Lung microvascular endothelial cell (primary cell): Measurements from ENCODE around the gene SIL1. TPM values are rescaled to one million over a fixed set of nuclear protein-coding genes. Genes with fewer than 3 reads are reported as not detected.
"Not testable (repeated sequence)": the region's sequence is repeated elsewhere in the genome, so short reads cannot be mapped to it uniquely, and the experiment has no call there.

ENCODE experiments used
- DNase-seq, 2 donors: peaks; one replicate each; pipeline versions ENCODE4 v3.0.0 to v3.0.0-alpha.2; 2010; ENCODE audit warnings: low read depth in 2 of 2
- total RNA-seq: library from RNA; depleted of rRNA; stranded (reverse); fragments of >200 nt; gene quantifications from 2 replicates; pipeline ENCODE4 v1.2.1, GENCODE V29; 2014

The SIL1 gene
- total RNA-seq, 1 donor from 2014 or later: 55.4 TPM

DNA sequence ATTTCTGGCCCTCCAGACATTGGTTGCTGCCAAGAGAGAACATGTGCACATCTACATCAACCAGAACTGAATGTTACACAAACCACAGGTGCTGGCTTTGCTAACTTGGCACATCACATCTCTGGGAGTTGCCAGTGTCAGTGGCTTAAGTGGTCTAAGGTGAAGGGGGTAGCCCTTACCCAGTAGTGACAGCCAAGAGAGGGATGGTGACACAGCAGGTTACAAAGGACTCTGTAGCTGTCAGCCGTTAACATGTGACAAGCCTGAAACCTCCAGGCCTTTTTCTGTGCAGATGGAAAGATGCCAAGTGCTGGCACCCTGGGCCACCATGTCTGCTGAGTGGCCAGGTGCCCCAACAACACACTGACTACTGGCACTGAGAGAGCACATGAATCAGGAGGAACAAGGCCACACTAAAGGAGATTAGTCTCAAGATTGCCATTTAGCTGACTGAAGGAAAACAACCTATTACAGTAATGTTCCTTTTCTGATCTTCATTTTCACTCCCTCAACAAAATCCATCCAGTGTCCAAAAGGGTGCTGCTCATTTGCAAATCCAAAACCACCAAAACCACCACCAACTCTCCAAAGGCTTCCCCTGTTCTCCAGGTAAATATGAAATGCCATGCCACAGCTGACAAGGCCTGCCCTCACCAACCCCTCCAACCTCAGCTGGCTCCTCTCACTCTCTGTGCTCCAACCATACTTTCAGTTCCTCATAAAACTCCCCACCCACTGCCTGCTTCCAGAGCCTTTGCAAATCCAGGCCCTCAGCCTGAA is 20.2 kb downstream of the SIL1 start:
- DNase-seq: peak in 1 of 2 donors; percentile 10

DNA sequence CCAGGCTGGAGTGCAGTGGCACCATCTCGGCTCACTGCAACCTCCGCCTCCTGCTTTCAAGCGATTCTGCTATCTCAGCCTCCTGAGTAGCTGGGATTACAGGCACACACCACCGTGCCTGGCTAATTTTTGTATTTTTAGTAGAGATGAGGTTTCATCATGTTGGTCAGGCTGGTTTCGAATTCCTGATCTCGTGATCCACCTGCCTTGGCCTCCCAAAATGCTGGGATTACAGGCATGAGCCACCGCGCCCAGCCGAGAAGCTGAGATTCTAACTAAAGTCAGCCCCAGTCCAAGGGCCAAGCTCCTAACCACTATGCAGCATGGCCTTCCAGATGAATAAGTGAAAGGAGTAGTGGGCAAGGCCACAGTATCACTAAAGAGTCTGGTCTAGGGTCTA is 20.9 kb downstream of the SIL1 start:
- not testable (repeated sequence) for DNase-seq

DNA sequence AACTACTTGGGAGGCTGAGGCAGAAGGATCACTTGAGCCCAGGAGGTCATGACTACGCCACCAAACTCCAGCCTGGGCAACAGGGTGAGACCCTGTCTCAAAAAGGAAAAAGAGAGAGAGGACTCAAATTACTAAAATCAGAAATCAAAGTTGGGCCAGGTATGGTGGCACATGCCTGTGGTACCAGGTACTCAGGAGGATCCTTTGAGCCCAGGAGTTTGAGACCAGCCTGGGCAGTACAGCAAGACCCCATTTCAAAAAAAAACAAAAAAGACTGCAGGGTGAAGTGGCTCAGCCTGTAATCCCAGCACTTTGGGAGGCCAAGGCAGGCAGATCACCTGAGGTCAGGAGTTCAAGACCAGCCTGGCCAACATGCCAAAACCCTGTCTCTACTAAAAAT is 23.8 kb downstream of the SIL1 start:
- not testable (repeated sequence) for DNase-seq

DNA sequence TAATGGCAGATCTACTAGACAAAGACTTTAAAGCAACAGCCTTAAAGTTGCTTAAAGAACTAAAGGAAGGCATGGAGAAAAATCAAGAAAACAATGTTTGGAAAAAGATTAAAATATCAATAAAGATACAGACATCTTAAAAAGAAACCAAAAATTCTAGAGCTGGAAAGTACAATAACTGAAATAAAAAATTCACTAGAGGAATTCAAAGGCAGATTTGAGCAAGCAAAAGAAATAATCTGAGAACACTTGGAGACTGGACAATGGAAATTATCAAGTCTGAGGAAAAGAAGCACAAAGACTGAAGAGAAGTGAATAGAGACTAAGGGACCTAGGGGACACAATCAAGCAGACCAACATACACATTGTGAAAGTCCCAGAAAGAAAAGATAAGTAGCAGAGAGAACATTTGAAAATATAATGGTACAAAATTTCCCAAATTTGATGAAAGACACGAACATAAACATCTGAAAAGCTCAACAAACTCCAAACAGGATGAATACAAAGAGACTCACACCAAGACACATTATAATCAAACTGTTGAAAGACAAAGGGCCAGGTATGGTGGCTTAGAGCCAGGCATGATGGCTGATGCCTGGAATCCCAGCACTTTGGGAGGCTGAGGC is 26.3 kb downstream of the SIL1 start:
- DNase-seq: no peak

DNA sequence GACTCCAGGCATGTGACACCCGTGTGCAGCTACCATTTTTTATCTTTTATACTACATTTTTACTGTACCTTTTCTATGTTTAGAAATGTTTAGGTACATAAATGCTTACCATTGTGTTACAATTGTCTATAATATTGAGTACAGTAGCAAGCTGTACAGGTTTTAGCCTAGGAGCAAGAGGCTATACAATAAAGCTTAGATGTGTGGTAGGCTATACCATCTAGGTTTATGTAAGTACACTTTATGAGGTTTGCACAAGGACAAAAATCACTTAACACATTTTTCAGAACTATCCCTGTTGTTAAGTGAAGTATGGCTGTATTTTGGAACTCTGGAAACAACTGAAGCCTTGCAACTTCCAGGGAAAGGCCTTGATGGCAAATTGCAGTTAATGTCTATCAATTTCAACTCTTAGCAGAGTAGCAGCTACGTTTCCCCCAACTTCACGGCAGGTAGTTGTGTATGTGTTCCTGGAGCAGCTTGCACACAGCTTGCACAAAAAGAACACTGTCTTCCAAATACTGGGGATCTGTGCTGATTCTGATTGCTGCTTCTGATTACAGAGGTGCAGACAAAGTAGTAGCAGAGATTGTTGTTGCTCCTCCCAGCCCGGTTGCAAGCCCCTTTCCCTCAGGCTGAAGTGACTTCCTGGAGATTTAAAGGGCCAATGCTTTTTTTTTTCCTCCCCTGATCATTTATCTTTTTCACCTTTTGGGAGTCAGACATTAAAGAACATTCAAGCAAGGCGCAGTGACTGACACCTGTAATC is 30.0 kb downstream of the SIL1 start:
- no peak for DNase-seq

DNA sequence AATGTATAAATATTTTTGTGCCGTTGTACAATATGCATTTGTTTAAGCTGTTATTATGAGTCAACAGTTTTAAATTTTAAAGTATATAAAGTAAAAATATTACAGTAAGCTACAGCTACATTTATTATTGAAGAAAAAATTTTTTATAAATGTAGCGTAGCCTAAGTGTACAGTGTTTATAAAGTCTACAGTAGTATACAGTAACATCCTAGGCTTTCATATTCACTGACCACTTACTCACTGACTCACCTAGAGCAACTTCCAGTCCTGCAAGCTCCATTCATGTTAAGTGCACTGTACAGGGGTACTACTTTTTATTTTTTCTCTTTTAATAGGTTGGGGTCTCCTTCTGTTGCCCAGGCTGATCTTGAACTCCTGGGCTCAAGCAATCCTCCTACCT is 30.6 kb downstream of the SIL1 start:
- no peak for DNase-seq

DNA sequence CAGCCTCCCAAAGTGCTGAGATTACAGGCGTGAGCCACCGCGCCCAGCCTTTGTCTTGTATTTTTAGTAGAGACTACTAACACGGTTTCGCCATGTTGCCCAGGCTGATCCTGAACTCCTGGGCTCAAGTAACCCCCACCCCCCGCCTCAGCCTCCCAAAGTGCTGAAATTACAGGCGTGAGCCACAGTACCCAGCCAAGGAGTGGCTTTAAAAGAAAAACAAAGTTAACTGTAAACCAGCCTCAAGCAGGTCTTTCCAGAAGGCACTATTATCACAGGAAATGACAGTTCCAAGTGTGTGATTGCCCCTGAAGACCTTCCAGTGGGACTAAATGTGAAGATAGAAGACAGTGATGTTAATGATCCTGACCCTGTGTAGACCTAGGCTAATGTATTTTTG is 31.1 kb downstream of the SIL1 start:
- DNase-seq: no peak

DNA sequence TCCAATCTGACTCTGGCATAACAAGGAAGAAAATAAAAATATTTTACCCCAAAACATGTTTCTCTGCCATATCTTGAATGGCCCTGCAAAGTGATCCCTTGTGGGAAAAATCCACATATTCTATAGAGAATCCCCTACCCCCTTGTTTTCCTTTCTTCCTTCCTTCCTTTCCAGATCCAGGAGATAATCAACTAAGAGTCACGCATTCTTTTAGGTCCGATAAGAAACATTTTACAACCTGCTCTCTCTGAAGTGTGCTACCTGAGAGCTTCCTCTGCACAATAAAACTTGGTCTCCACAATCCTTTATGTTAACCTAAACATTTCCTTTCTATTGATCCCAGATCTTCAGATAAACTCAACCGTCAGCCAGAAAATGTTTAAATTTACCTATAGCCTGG is 33.3 kb downstream of the SIL1 start:
- not testable (repeated sequence) for DNase-seq

DNA sequence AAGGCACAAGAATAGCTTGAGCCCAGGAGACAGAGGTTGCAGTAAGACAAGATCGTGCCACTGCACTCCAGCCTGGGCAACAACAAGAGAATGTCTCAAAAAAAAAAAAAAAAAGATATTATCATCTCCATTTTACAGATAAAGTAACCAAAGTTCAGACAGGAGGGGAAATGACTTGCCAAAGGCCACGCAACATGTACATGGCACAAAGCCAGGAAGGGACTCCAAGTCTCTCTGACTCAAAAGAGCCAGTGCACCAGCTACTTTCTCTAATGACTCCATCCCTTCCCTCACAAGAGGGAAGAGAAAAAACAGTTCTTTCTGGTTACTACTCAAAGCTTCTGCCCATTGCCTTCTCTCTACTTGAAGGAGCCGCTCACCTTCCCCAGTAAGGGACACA is 34.1 kb downstream of the SIL1 start:
- peak; percentile 15 to 85 for DNase-seq

DNA sequence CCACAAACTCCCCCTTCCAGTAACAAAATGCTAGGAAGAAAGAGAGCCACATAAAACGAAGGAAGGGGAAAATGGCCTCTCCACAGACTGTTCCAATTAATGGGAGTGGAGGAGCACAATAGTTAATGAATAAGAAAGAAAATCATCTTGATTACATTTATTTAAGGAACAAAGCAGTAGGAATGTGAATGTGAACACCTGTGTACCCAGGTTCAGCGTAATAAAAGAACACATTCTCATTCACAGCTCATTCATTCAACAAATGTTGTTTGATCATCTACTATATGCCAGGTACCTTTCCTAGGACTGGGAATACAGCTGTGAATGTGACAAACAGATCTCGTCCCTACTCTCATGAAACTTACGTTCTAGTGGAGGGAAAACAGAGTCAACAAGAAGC is 35.7 kb downstream of the SIL1 start:
- no peak for DNase-seq

DNA sequence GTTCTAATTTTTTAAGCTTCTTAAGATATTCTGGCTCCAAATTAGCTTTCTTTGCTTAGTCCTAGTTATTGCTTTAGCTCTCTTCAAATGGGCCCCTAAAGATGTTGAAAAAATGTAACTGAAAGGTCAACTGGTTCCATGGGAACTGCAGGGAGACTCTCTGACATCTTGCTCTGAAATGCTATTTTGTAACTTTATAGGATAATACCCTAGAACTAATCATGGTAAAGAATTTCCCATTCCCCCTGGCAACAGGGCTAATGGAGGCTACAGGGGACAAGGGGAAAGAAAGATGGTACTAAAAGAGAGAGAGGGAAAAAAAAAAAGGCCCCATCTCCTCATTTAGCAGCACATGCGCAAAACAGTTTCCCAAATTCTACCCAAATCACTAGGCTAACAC is 39.4 kb downstream of the SIL1 start:
- DNase-seq: no peak

DNA sequence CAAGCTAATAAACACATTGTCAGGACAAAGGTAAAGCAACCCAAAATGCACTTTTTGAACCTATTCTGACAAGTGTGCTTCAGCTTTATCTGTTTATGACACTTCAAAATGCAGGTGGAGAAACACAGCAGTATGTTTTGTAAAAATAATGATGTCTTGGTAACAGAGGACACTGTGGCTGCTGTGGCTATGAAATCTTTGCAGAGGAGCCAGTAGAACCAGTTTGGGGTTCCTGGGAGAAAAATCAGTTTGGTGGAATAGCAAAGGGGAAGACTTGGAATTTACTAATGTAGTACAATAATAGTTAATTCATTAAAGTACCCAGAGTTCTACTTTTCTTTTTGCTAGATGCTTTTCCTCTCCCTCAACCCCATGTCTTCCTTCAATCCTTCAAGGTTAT is 40.6 kb downstream of the SIL1 start:
- DNase-seq: no peak

DNA sequence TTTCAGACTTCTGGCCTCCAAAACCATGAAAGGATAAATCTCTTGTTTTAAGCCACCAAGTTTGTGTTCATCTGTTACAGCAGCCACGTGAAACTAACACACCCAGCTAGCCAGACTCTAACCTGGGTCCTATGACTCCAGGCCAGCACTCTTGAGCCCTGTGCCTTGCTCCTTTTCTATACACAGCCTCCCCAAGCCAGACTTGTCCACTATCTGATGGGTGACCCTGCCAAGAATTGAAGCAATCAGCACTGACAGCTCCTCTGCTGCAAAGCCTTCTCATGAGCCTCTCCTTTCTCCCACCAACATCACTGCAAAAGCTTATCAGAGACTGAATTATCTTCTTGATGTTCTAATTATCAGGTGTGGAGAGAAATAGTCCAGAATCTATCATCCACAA is 41.4 kb downstream of the SIL1 start:
- no peak for DNase-seq

DNA sequence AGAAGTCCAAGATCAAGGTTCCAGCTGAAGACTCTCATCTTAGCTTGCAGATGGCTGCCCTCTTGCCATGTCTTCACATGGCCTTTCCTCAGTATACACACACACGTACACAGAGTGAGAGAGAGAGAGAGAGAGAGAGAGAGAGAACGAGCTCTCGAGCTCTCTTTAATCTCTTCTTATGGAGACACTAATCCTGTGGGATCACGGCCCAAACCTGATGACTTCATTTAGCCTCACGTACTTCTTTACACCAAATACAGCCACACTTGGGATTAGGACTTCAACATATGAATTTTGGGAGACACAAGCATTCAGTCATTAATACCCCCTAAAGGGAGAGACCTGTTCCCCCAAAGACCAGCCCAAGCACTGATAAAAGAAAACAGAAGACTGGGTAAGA is 42.8 kb downstream of the SIL1 start:
- no peak for DNase-seq

DNA sequence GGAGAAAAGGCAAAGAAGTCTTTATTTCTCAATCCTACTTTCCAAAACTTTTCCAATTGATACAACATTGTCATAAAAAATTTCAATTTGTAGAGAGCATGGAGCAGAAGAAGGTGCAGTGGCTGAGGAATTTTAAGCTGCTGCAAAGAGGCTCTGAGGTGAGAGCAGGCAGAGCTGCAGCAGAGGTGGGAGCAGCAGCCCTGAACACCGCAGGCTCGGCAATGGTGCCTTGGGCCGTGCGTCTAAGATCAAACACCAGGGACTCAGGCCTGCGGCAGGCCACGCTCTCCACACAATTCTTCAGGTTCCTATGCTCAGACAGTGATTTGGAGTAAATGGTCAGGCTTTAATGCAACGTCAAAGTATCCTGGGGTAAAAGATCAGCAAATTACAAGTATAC is 46.3 kb downstream of the SIL1 start:
- no peak for DNase-seq

DNA sequence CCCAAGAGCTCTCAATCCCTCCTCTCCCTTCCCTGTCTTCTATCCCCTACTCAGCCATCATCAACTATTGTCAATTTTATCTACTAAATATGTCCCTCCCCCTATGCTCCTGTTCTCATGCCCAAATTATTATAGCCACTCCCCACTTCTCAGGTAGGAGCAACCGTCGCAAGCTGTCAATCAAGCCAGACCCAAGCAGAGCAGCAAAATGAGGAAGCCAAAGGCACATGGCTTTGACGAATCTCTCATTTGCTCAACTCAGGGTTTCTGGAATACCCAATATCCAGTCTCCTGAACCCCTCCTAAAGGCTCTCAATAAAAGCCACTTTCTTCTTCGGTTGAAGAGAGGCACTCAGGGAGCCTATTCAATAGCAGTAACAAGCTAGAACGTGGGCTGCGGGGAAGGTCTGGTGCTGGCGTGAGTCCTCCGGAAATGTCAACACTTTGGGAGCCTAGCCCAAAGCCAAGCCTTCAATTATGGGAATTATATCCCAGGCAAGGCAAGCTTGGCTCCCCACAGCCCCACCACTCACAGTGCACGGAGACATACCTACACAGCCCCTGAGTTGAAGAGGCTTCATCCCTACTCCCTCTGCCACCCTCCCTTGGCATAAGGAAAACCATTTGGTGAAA is 47.7 kb downstream of the SIL1 start:
- DNase-seq: no peak

DNA sequence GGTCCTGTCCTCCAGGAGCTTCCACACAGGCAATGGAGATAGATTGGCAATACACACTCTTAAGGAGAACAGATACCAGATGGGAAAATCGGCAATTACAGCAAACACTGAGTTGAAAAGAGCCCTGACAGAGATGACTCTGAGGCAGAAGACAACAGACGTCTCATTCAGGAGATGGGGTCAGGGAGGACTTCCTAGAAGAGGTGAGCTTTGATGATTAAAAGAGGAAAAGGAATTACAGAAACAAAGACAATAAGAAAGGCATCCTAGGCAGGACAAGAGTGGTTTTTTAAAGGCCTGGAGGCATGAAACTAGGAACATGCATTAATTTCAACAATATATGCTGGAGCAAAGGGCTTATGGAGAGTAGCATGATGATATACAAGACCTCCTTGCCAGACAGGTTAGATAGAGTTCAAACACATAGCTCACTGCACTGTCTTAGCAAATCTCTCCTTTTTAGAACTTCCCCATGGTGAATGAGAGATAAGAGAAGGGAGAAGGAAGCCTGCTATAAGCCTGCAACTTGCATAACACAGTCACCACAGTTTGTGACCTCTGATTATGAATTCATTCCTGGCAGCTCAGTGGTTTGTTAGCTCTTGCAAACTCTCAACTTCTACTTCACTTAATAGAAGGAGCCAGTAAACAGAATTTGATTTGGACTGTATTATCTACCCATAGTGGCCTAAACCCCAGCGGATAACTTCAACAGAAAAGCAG is 48.5 kb downstream of the SIL1 start:
- DNase-seq: no peak

DNA sequence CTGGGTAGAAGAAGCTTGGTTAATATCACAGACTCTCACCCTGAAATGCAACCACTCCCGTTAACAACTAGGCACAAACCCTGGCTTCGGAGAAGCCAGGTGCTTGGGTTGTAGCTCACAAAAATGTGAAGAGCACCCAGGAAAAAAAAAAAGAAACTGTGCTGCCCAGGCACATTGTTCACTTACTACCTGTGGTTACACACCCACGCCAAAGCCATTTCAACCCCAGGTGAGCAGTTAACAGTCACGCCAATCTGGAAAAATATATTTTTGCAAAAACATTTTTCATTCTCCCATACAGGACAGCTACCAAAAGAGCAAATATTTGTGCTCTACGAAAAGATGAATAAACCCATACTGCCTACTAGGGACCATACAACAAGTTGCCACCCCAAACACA is 49.2 kb downstream of the SIL1 start:
- no peak for DNase-seq

DNA sequence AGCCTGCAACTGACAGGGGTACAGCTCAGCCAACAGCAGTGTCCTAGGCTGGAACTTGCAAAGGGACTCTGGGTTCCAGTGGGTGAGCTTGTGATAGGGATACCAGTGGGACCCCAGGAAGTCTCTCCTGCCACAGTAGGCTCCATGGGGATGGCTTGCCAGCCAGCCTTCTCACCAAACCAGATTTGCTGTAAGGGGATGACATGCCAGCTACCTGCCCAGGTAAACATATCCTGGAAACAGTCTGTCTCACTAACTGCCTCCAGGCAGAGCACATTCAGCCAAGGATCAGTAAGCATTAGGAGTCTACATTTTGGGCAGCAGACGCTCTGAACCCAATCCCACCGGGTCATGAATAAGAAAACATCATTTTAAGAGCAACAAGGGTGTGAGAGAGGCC is 49.9 kb downstream of the SIL1 start:
- DNase-seq: no peak

DNA sequence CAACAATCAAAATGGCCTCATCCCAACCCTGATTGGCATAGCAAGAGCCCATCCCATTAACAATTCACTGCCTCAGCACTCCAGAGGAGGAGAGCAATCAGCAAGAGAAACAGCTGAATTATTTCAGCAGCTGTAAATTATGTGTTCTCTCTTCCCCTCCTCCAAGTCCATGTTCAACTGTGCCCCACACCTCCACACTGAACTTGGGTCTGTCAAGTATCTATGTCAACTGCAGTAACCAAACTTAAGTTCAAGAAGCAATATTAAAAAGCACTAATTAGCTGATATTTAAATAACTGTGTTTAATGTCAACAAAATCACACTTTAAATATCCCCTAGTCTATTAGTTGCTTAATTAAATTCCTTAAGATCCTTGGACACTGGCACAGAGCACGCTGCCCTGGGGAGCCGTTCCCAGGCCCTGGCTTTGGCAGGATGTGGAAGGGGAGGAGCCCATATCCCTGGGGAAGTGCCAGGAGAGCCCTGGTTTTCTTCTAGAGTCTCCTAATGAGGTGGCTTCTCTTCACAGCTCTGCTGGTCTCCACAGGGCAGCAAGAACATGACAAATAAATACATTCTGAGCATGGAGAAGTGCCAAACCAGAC is 50.6 kb downstream of the SIL1 start:
- DNase-seq: peak; percentile 9 to 27
